OCI-LY7 (cell line): ENCODE measurements around the gene RPUSD1.

Experiments used
- CTCF ChIP-seq: fragments of 200-600 bp; sonication (generic); conservative IDR thresholded peaks from 2 replicates; pipeline ENCODE4 v1.5.1; 2014; ENCODE audit warnings: mild to moderate bottlenecking, antibody characterized with exemption, low read length, moderate library complexity, mixed read lengths
- EZH2phosphoT487 ChIP-seq: fragments of 200-600 bp; sonication (generic); IDR thresholded peaks from 2 replicates; pipeline ENCODE4 v1.6.1; 2018; ENCODE audit warnings: low read depth, borderline replicate concordance, mild to moderate bottlenecking, mixed run types, antibody characterized with exemption, low read length, moderate library complexity, mixed read lengths

GRCh38 chr16:830107-830870, 42.1 kb upstream of the RPUSD1 start:
- TF ChIP-seq CTCF = no peak
- no peak for TF ChIP-seq EZH2phosphoT487
